Keratinocyte (primary cell): ENCODE measurements around the gene TRIM13. TPM values are rescaled to one million over a fixed set of nuclear protein-coding genes. Genes with fewer than 3 reads are reported as not detected.

Experiments used
- DNase-seq: peaks from one replicate; pipeline ENCODE4 v3.0.0-alpha.2; 2011; ENCODE audit warnings: low read depth, missing footprints, low spot score
- FAIRE-seq: peaks from 2 replicates; lab custom pipeline; 2011; peaks lifted over from hg19 to GRCh38; lab: Jason Lieb, UNC
- H2AFZ ChIP-seq: 2 replicates; pipeline ENCODE4 v1.6.0; 2012; ENCODE audit warnings: low read length, control low read depth, inconsistent platforms; ENCODE audit not compliant: control insufficient read depth
- H3K27ac ChIP-seq: 2 replicates; pipeline ENCODE4 v1.5.1; 2011; ENCODE audit warnings: low read length; ENCODE audit not compliant: control insufficient read depth, insufficient read depth
- H3K27me3 ChIP-seq: 3 replicates; pipeline ENCODE4 v1.6.0; 2011; ENCODE audit warnings: low read length; ENCODE audit not compliant: control insufficient read depth, insufficient read depth; ENCODE audit errors: extremely low read depth
- H3K36me3 ChIP-seq, 2 experiments: 2 replicates in 1 of 2; 3 replicates in 1 of 2; pipeline ENCODE4 v1.5.1; 2011; ENCODE audit warnings: low read length in 2 of 2, mild to moderate bottlenecking in 1 of 2; ENCODE audit not compliant: control insufficient read depth in 2 of 2, insufficient read depth in 2 of 2; ENCODE audit errors: extremely low read depth in 1 of 2
- H3K4me1 ChIP-seq: 3 replicates; pipeline ENCODE4 v1.5.1; 2011; ENCODE audit warnings: low read length; ENCODE audit not compliant: control insufficient read depth, insufficient read depth; ENCODE audit errors: extremely low read depth
- H3K4me2 ChIP-seq: 3 replicates; pipeline ENCODE4 v1.6.0; 2011; ENCODE audit warnings: low read depth, low read length; ENCODE audit not compliant: control insufficient read depth, insufficient read depth; ENCODE audit errors: extremely low read depth
- H3K4me3 ChIP-seq, 3 experiments: fragments of 200-600 bp in 1 of 3; sonication (generic) in 1 of 3; 2 replicates in 2 of 3; 3 replicates in 1 of 3; pipeline ENCODE4 v1.5.1; 2011 to 2016; ENCODE audit warnings: low read length in 3 of 3, mild to moderate bottlenecking in 3 of 3, control low read depth in 2 of 3, inconsistent platforms in 1 of 3, low read depth in 1 of 3, mixed read lengths in 1 of 3, mixed run types in 1 of 3, moderate library complexity in 1 of 3; ENCODE audit not compliant: control insufficient read depth in 2 of 3, insufficient read depth in 2 of 3; ENCODE audit errors: extremely low read depth in 1 of 3
- H3K79me2 ChIP-seq: 2 replicates; pipeline ENCODE4 v1.6.0; 2012; ENCODE audit warnings: low read length; ENCODE audit not compliant: control insufficient read depth, insufficient read depth
- H3K9ac ChIP-seq: 3 replicates; pipeline ENCODE4 v1.6.0; 2011; ENCODE audit warnings: low read length; ENCODE audit not compliant: control insufficient read depth, insufficient read depth; ENCODE audit errors: extremely low read depth
- H3K9me1 ChIP-seq: 3 replicates; pipeline ENCODE4 v1.6.0; 2011; ENCODE audit warnings: low read length; ENCODE audit not compliant: control insufficient read depth, insufficient read depth; ENCODE audit errors: extremely low read depth
- H3K9me3 ChIP-seq: 2 replicates; pipeline ENCODE4 v1.5.1; 2012; ENCODE audit warnings: low read depth, low read length; ENCODE audit not compliant: control insufficient read depth
- H4K20me1 ChIP-seq: 3 replicates; pipeline ENCODE4 v1.6.0; 2011; ENCODE audit warnings: low read length; ENCODE audit not compliant: control insufficient read depth, insufficient read depth; ENCODE audit errors: extremely low read depth
- CTCF ChIP-seq, 3 experiments: IDR thresholded peaks in 1 of 3; conservative IDR thresholded peaks in 1 of 3; optimal IDR thresholded peaks in 1 of 3; 2 replicates in 2 of 3; 3 replicates in 1 of 3; pipeline versions ENCODE3 to v1.5.1; 2011; ENCODE audit warnings: low read length in 3 of 3, mild to moderate bottlenecking in 3 of 3, moderate library complexity in 2 of 3, control low read depth in 1 of 3, inconsistent platforms in 1 of 3; ENCODE audit not compliant: insufficient read depth in 2 of 3; ENCODE audit errors: extremely low read depth in 1 of 3
- EZH2 ChIP-seq: IDR thresholded peaks from one replicate; pipeline ENCODE4 v1.6.1; 2012; ENCODE audit warnings: inconsistent platforms, mild to moderate bottlenecking, low read length, moderate library complexity
- dilution Hi-C: fragments of 300-500 bp; cut with MboI; formaldehyde crosslinking; loops from one replicate; pipeline ENCODE4 v1.7.0; 2020; ENCODE audit warnings: low sequenced_read_pairs; ENCODE audit not compliant: extremely low pct_ligation_motif_present
- polyA plus RNA-seq, 5 experiments: library from polyadenylated mRNA; depleted of rRNA in 3 of 5; stranded (reverse) in 3 of 5; stranded (forward) in 1 of 5; unstranded in 1 of 5; fragments of >200 nt; gene quantifications; 1 replicate in 1 of 5; 2 replicates in 3 of 5; 3 replicates in 1 of 5; pipeline versions ENCODE4 v1.2.1 to v1.2.3, GENCODE V29; 2011 to 2012; ENCODE audit warnings: missing spikeins in 2 of 5, low read depth in 1 of 5, low replicate concordance in 1 of 5

Gene TRIM13
- polyA plus RNA-seq, 1 donor (not counting 4 experiments of a cell fraction or from before 2014, with no cell fraction given), result 26.5 TPM

GRCh38 chr13:49954674-49955455, 42.0 kb upstream of the TRIM13 start:
- TF ChIP-seq EZH2, result no peak
- TF ChIP-seq CTCF (optimal IDR thresholded peaks at IDR 0.05 in 1 of 3, IDR thresholded peaks at IDR 0.05 in 1 of 3, conservative IDR thresholded peaks at IDR 0.05 in 1 of 3; ENCODE audit: extremely low read depth in 1 of 3, insufficient read depth in 2 of 3, low read length in 3 of 3), result no peak
- H3K9me3 ChIP-seq, result no peaks in the 10 kb centered on the region
- H3K9ac ChIP-seq, result no peak overlapping the region
- no peaks in the 10 kb centered on the region for H3K36me3 ChIP-seq
- no peaks in the 10 kb centered on the region for H4K20me1 ChIP-seq
- no peak overlapping the region for H3K4me2 ChIP-seq
- dilution Hi-C loops, result no loop called here
- H2AFZ ChIP-seq, result no peak overlapping the region
- H3K27ac ChIP-seq, result no peak overlapping the region
- DNase-seq (no peak), FAIRE-seq (no peak)
- no peaks in the 10 kb centered on the region for H3K79me2 ChIP-seq
- H3K4me1 ChIP-seq, result no peaks in the 10 kb centered on the region
- no peaks in the 10 kb centered on the region for H3K27me3 ChIP-seq
- H3K4me3 ChIP-seq, result no peak overlapping the region
- no peaks in the 10 kb centered on the region for H3K9me1 ChIP-seq

DNA sequence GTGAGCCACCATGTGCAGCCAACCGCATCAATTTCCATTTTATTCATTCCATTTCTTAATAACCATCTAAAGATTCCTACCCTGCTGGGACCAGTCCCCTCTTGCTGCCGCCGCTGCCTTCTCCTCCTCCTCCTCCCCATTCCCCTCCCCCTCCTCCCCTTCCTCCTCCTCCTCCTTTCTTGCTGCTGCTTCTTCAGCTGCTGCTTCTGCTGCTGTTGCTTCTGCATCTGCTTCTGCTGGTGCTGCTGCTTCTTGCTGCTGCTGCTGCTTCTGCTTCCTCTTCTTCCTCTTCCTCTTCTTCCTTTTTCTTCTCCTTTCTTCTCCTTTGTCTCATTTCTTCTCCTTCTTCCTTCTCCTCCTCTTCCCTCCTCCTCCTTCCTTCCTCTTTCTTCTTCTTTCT, 40.7 kb upstream of the TRIM13 start:
- H3K36me3 ChIP-seq, result no peaks in the 10 kb centered on the region
- H3K4me3 ChIP-seq, result no peak overlapping the region
- no peak overlapping the region for H3K27ac ChIP-seq
- DNase-seq (no peak), FAIRE-seq (no peak)
- dilution Hi-C loops, result no loop called here
- H3K27me3 ChIP-seq, result no peaks in the 10 kb centered on the region
- H3K9ac ChIP-seq, result no peak overlapping the region
- no peaks in the 10 kb centered on the region for H4K20me1 ChIP-seq
- no peak overlapping the region for H2AFZ ChIP-seq
- no peaks in the 10 kb centered on the region for H3K79me2 ChIP-seq
- no peaks in the 10 kb centered on the region for H3K9me1 ChIP-seq
- H3K9me3 ChIP-seq, result no peaks in the 10 kb centered on the region
- no peaks in the 10 kb centered on the region for H3K4me1 ChIP-seq
- H3K4me2 ChIP-seq, result no peak overlapping the region
- TF ChIP-seq EZH2 (no peak), CTCF (optimal IDR thresholded peaks at IDR 0.05 in 1 of 3, IDR thresholded peaks at IDR 0.05 in 1 of 3, conservative IDR thresholded peaks at IDR 0.05 in 1 of 3; ENCODE audit: extremely low read depth in 1 of 3, insufficient read depth in 2 of 3, low read length in 3 of 3) (no peak)
